IMR-90 (cell line): Measurements from ENCODE around the gene ABHD17A. TPM values are rescaled to one million over a fixed set of nuclear protein-coding genes. Genes with fewer than 3 reads are reported as not detected.

Experiments
- ATAC-seq: fragments of 200-7000 bp; cut with Tn5 transposase; 2 replicates; pipeline ENCODE4 v1.9.1; 2020; ENCODE audit warnings: low read depth, mild to moderate bottlenecking, moderate library complexity
- BruUV-seq: library from RNA; stranded (reverse); fragments of 400-500 nt; replicated peaks from 2 replicates; lab custom pipeline; 2021; lab: Mats Ljungman, UMichigan
- CTCF ChIA-PET: fragments of 300-600 bp; formaldehyde crosslinking; extraction: SDS; loops from one replicate; lab custom pipeline; 2021; ENCODE audit warnings: antibody characterized with exemption; lab: Yijun Ruan, JAX
- POLR2A ChIA-PET: fragments of 300-600 bp; sonication (Branson Sonifier 250); formaldehyde crosslinking; loops from one replicate; lab custom pipeline; 2022; ENCODE audit warnings: antibody characterized with exemption; ENCODE audit not compliant: unreplicated experiment; lab: Charles Lee
- DNase-seq: peaks from one replicate; pipeline ENCODE4 v3.0.0; 2013
- H2AFZ ChIP-seq: replicated peaks from 2 replicates; pipeline ENCODE3; 2013; ENCODE audit warnings: low read length, mild to moderate bottlenecking; ENCODE audit not compliant: poor library complexity
- H2AK5ac ChIP-seq: 2 replicates; pipeline ENCODE4 v1.6.1; 2013; ENCODE audit warnings: low read depth, low read length, inconsistent platforms
- H2AK9ac ChIP-seq: replicated peaks from 2 replicates; pipeline ENCODE3; 2013; ENCODE audit warnings: mild to moderate bottlenecking, low read depth, low read length, moderate library complexity; ENCODE audit not compliant: poor library complexity
- H2BK120ac ChIP-seq: 2 replicates; pipeline ENCODE4 v1.6.1; 2013; ENCODE audit warnings: low read depth, low read length, inconsistent platforms
- H2BK15ac ChIP-seq: 3 replicates; pipeline ENCODE4 v1.6.1; 2013; ENCODE audit warnings: low read depth, low read length, inconsistent platforms
- H2BK20ac ChIP-seq: 2 replicates; pipeline ENCODE4 v1.6.1; 2013; ENCODE audit warnings: low read depth, mild to moderate bottlenecking, inconsistent platforms, low read length, moderate library complexity
- H2BK5ac ChIP-seq: 2 replicates; pipeline ENCODE4 v1.6.1; 2013; ENCODE audit warnings: mild to moderate bottlenecking, low read depth, low read length, inconsistent platforms; ENCODE audit not compliant: poor library complexity, severe bottlenecking
- H3K14ac ChIP-seq: replicated peaks from 2 replicates; pipeline ENCODE4 v1.6.1; 2013; ENCODE audit warnings: low read depth, low read length, inconsistent platforms
- H3K18ac ChIP-seq: 2 replicates; pipeline ENCODE4 v1.6.1; 2013; ENCODE audit warnings: low read depth, low read length, control low read depth
- H3K23ac ChIP-seq: 2 replicates; pipeline ENCODE4 v1.6.1; 2013; ENCODE audit warnings: low read depth, low read length, inconsistent platforms
- H3K27ac ChIP-seq: 2 replicates; pipeline ENCODE4 v1.5.1; 2013; ENCODE audit warnings: mild to moderate bottlenecking, control low read depth, low read length; ENCODE audit not compliant: insufficient read depth
- H3K27me3 ChIP-seq: 2 replicates; pipeline ENCODE4 v1.6.1; 2013; ENCODE audit warnings: low read length; ENCODE audit not compliant: control insufficient read depth, insufficient read depth
- H3K36me3 ChIP-seq: 2 replicates; pipeline ENCODE4 v1.6.1; 2013; ENCODE audit warnings: low read length, mixed read lengths; ENCODE audit not compliant: control insufficient read depth, insufficient read depth
- H3K4ac ChIP-seq: 2 replicates; pipeline ENCODE4 v1.6.1; 2013; ENCODE audit warnings: low read depth, low read length, inconsistent platforms
- H3K4me1 ChIP-seq: 2 replicates; pipeline ENCODE4 v1.6.1; 2013; ENCODE audit warnings: low read length, mixed read lengths; ENCODE audit not compliant: control insufficient read depth, insufficient read depth
- H3K4me2 ChIP-seq: 2 replicates; pipeline ENCODE4 v1.6.1; 2013; ENCODE audit warnings: low read depth, mild to moderate bottlenecking, control low read depth, low read length, moderate library complexity
- H3K4me3 ChIP-seq: 2 replicates; pipeline ENCODE4 v1.5.1; 2013; ENCODE audit warnings: low read depth, mild to moderate bottlenecking, control low read depth, low read length, moderate library complexity; ENCODE audit not compliant: insufficient read depth
- H3K56ac ChIP-seq: 2 replicates; pipeline ENCODE4 v1.6.1; 2013; ENCODE audit warnings: low read length, inconsistent platforms; ENCODE audit not compliant: insufficient read depth; ENCODE audit errors: extremely low read depth
- H3K79me1 ChIP-seq, 2 experiments: 2 replicates each; pipeline ENCODE4 v1.6.1; 2013; ENCODE audit warnings: low read length in 2 of 2, inconsistent platforms in 1 of 2, low read depth in 1 of 2
- H3K9ac ChIP-seq: 2 replicates; pipeline ENCODE4 v1.6.1; 2013; ENCODE audit warnings: low read depth, low read length, control low read depth
- H3K9me1 ChIP-seq: 2 replicates; pipeline ENCODE4 v1.6.1; 2013; ENCODE audit warnings: low read length, inconsistent platforms; ENCODE audit not compliant: insufficient read depth
- H3K9me3 ChIP-seq: 2 replicates; pipeline ENCODE4 v1.6.1; 2013; ENCODE audit warnings: low read length; ENCODE audit not compliant: control insufficient read depth, insufficient read depth
- H4K20me1 ChIP-seq: 2 replicates; pipeline ENCODE4 v1.6.1; 2013; ENCODE audit warnings: low read length, inconsistent platforms; ENCODE audit not compliant: insufficient read depth
- H4K5ac ChIP-seq: 2 replicates; pipeline ENCODE4 v1.6.1; 2013; ENCODE audit warnings: mild to moderate bottlenecking, low read depth, low read length, control low read depth
- H4K8ac ChIP-seq, 2 experiments: 2 replicates each; pipeline ENCODE4 v1.6.1; 2013; ENCODE audit warnings: low read depth in 2 of 2, low read length in 2 of 2, control low read depth in 1 of 2, inconsistent platforms in 1 of 2
- H4K91ac ChIP-seq: 2 replicates; pipeline ENCODE4 v1.6.1; 2013; ENCODE audit warnings: low read depth, low read length, inconsistent platforms; ENCODE audit not compliant: insufficient read depth
- BHLHE40 ChIP-seq: fragments of 150-350 bp; IDR thresholded peaks from 2 replicates; pipeline ENCODE4 v1.6.1; 2016; ENCODE audit warnings: mild to moderate bottlenecking, low read depth, low read length
- CEBPB ChIP-seq: IDR thresholded peaks from 2 replicates; pipeline ENCODE4 v1.6.1; 2012; ENCODE audit warnings: low read depth, low read length, improper control_type of control experiment
- CHD1 ChIP-seq: IDR thresholded peaks from 2 replicates; pipeline ENCODE4 v1.6.1; 2012; ENCODE audit warnings: low read depth, low read length, improper control_type of control experiment
- FOS ChIP-seq: fragments of 150-350 bp; IDR thresholded peaks from 2 replicates; pipeline ENCODE4 v1.6.1; 2016; ENCODE audit warnings: low read depth, low read length
- MAFK ChIP-seq: IDR thresholded peaks from 2 replicates; pipeline ENCODE4 v1.6.1; 2012; ENCODE audit warnings: low read depth, low read length, improper control_type of control experiment
- MAZ ChIP-seq: IDR thresholded peaks from 2 replicates; pipeline ENCODE4 v1.6.1; 2012; ENCODE audit warnings: low read depth, mild to moderate bottlenecking, low read length, improper control_type of control experiment, moderate library complexity, borderline replicate concordance
- NFE2L2 ChIP-seq: fragments of 150-350 bp; IDR thresholded peaks from 2 replicates; pipeline ENCODE4 v1.6.1; 2016; ENCODE audit warnings: low read depth, mild to moderate bottlenecking, low read length
- POLR2A ChIP-seq: IDR thresholded peaks from 2 replicates; pipeline ENCODE4 v1.6.1; 2012; ENCODE audit warnings: mild to moderate bottlenecking, low read depth, low read length
- RAD21 ChIP-seq: IDR thresholded peaks from 2 replicates; pipeline ENCODE4 v1.6.1; 2012; ENCODE audit warnings: low read length, improper control_type of control experiment
- RCOR1 ChIP-seq: IDR thresholded peaks from 2 replicates; pipeline ENCODE4 v1.6.1; 2012; ENCODE audit warnings: mild to moderate bottlenecking, low read length, improper control_type of control experiment; ENCODE audit not compliant: insufficient replicate concordance
- RFX5 ChIP-seq: IDR thresholded peaks from 2 replicates; pipeline ENCODE4 v1.8.0; 2012; ENCODE audit warnings: low read depth, mild to moderate bottlenecking, low read length, moderate library complexity
- SMC3 ChIP-seq: fragments of 150-350 bp; IDR thresholded peaks from 2 replicates; pipeline ENCODE4 v1.6.1; 2016; ENCODE audit warnings: low read depth, mild to moderate bottlenecking, antibody characterized with exemption, low read length, moderate library complexity
- WGBS, 2 experiments: methylation state at CpG; one replicate each; pipeline versions ENCODE4 v1.1.5 to v1.1.7; 2013; ENCODE audit warnings: missing lambda C conversion rate in 2 of 2; ENCODE audit not compliant: insufficient read length in 1 of 2; ENCODE audit errors: extremely low coverage in 2 of 2; 5-methylcytosine and 5-hydroxymethylcytosine counted together
- dilution Hi-C: fragments of 300-500 bp; cut with HindIII; formaldehyde crosslinking; loops from one replicate; pipeline ENCODE4 v1.14.3; 2018; ENCODE audit warnings: low sequenced_read_pairs; ENCODE audit not compliant: unreplicated experiment
- in situ Hi-C: fragments of 300-500 bp; cut with MboI; formaldehyde crosslinking; loops from 3 replicates; pipeline ENCODE4 v1.14.3; 2019; ENCODE audit warnings: low sequenced_read_pairs, inconsistent platforms, mixed read lengths
- intact Hi-C: fragments of 100-400 bp; cut with micrococcal nuclease; formaldehyde crosslinking; loops from 2 replicates; pipeline ENCODE4 v1.10.0; 2022
- polyA plus RNA-seq, 3 experiments: library from polyadenylated mRNA; depleted of rRNA; stranded (reverse); fragments of >200 nt; gene quantifications; 2 replicates each; pipeline ENCODE4 v1.2.3, GENCODE V29; 2012; ENCODE audit warnings: low replicate concordance in 1 of 3
- total RNA-seq: library from RNA; depleted of rRNA; stranded (reverse); fragments of >200 nt; gene quantifications from 2 replicates; pipeline ENCODE4 v1.2.3, GENCODE V29; 2012
- TF ChIP-seq, protein P1 (sequence below): conservative IDR thresholded peaks from 2 replicates; pipeline ENCODE4 v1.5.1; 2012; ENCODE audit warnings: mild to moderate bottlenecking, low read depth, low read length, improper control_type of control experiment

The ABHD17A gene
- total and polyA plus RNA-seq, 2 of the 4 experiments (the other 2 are of a cell fraction): 37.8 to 76.2 TPM

DNA sequence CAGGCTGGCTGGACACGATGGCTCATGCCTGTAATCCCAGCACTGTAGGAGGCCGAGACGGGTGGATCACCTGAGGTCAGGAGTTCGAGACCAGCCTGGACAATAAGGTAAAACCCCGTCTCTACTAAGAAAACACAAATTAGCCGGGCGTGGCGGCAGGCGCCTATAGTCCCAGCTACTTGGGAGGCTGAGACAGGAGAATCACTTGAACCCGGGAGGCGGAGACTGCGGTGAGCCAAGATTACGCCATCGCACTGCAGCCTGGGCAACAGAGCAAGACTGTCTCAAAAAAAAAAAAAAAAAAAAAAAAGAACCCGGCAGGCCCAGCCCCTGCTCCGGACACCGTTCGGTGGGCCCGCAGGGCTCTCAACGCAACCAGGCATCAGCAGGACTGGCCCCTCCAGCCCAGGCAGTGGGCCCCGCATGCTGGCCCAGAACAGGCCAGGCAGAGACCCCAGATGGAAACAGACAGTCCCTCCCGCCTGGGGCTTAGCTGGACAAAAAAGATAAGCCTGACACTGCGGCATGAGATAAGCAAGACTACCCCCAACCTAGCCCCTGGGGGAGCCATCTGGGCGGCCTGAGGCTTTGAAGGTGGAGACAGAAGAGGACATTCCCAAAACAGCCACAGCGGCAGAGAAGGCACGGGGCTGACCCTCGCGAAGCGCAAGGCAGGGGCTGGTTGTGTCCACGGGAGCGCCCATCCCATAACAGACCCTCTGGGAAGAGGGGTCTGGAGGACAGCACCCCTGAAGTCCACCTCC is 48.7 kb downstream of the ABHD17A start:
- H2AFZ ChIP-seq: no peak overlapping the region
- H3K9ac ChIP-seq: no peak overlapping the region
- no peak overlapping the region for H3K4me2 ChIP-seq
- no peak overlapping the region for H2BK20ac ChIP-seq
- dilution Hi-C loops (no loop called here), in situ Hi-C loops (no loop called here), intact Hi-C loops (no loop called here)
- POLR2A ChIA-PET: no interaction called here
- H4K20me1 ChIP-seq: peaks cover 96% of the 10 kb centered on the region
- H4K5ac ChIP-seq: no peak overlapping the region
- H4K8ac ChIP-seq: no peak overlapping the region
- TF ChIP-seq MAFK (no peak), MAZ (no peak), RAD21 (no peak), RCOR1 (no peak), NFE2L2 (no peak), CHD1 (no peak), POLR2A (no peak), RFX5 (no peak), SMC3 (no peak), CEBPB (no peak), BHLHE40 (no peak), FOS (no peak)
- TF ChIP-seq, protein P1, sequence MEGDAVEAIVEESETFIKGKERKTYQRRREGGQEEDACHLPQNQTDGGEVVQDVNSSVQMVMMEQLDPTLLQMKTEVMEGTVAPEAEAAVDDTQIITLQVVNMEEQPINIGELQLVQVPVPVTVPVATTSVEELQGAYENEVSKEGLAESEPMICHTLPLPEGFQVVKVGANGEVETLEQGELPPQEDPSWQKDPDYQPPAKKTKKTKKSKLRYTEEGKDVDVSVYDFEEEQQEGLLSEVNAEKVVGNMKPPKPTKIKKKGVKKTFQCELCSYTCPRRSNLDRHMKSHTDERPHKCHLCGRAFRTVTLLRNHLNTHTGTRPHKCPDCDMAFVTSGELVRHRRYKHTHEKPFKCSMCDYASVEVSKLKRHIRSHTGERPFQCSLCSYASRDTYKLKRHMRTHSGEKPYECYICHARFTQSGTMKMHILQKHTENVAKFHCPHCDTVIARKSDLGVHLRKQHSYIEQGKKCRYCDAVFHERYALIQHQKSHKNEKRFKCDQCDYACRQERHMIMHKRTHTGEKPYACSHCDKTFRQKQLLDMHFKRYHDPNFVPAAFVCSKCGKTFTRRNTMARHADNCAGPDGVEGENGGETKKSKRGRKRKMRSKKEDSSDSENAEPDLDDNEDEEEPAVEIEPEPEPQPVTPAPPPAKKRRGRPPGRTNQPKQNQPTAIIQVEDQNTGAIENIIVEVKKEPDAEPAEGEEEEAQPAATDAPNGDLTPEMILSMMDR: no peak
- H3K9me3 ChIP-seq: no peaks in the 10 kb centered on the region
- CTCF ChIA-PET: interaction anchor here (0.5 to 3.9 kb wide), 4 partner anchors 11 to 630 kb away, joined by 3 to 17 read pairs (median 4); no protein-coding TSS in a partner anchor
- DNase-seq (no peak), ATAC-seq (no peak)
- no peaks in the 10 kb centered on the region for H3K27me3 ChIP-seq
- H2AK9ac ChIP-seq: no peak overlapping the region
- H3K36me3 ChIP-seq: peaks cover 3% of the 10 kb centered on the region
- no peak overlapping the region for H3K14ac ChIP-seq
- no TSS peak for BruUV-seq
- H3K4me3 ChIP-seq: no peak overlapping the region
- H3K23ac ChIP-seq: no peak overlapping the region
- no peak overlapping the region for H3K4ac ChIP-seq
- H3K56ac ChIP-seq: no peak overlapping the region
- no peaks in the 10 kb centered on the region for H3K4me1 ChIP-seq
- no peak overlapping the region for H4K91ac ChIP-seq
- H3K9me1 ChIP-seq: no peaks in the 10 kb centered on the region
- H2BK120ac ChIP-seq: no peak overlapping the region
- H2BK5ac ChIP-seq: no peak overlapping the region
- H3K18ac ChIP-seq: no peak overlapping the region
- H3K27ac ChIP-seq: no peak overlapping the region
- H2BK15ac ChIP-seq: no peak overlapping the region
- 100% methylated on average over 5 of the region's 31 CpGs; no CpG with 5 or more reads in 1 of the 2 experiments for WGBS, 2 experiments
- H3K79me1 ChIP-seq: peaks cover 18 to 74% of the 10 kb centered on the region in 2 experiments
- H2AK5ac ChIP-seq: no peak overlapping the region
